Fibroblast of the aortic adventitia (primary cell): ENCODE data around the gene NPAS2. TPM values are rescaled to one million over a fixed set of nuclear protein-coding genes. Genes with fewer than 3 reads are reported as not detected.

Experiments used
- DNase-seq: peaks from one replicate; pipeline ENCODE4 v3.0.0-alpha.2; 2010; ENCODE audit warnings: low read depth
- H3K4me3 ChIP-seq: 2 replicates; pipeline ENCODE4 v1.5.1; 2011; ENCODE audit warnings: low read depth, mild to moderate bottlenecking, control low read depth, low read length, moderate library complexity
- total RNA-seq: library from RNA; depleted of rRNA; stranded (reverse); fragments of >200 nt; gene quantifications from 2 replicates; pipeline ENCODE4 v1.2.3, GENCODE V29; 2012; ENCODE audit warnings: low replicate concordance
- TF ChIP-seq, protein P1 (sequence below): IDR thresholded peaks from 2 replicates; pipeline ENCODE4 v1.5.1; 2011; ENCODE audit warnings: mild to moderate bottlenecking, low read length, control low read depth, inconsistent platforms; ENCODE audit not compliant: insufficient read depth

The NPAS2 gene
- total RNA-seq, 1 donor: 24.3 TPM

DNA sequence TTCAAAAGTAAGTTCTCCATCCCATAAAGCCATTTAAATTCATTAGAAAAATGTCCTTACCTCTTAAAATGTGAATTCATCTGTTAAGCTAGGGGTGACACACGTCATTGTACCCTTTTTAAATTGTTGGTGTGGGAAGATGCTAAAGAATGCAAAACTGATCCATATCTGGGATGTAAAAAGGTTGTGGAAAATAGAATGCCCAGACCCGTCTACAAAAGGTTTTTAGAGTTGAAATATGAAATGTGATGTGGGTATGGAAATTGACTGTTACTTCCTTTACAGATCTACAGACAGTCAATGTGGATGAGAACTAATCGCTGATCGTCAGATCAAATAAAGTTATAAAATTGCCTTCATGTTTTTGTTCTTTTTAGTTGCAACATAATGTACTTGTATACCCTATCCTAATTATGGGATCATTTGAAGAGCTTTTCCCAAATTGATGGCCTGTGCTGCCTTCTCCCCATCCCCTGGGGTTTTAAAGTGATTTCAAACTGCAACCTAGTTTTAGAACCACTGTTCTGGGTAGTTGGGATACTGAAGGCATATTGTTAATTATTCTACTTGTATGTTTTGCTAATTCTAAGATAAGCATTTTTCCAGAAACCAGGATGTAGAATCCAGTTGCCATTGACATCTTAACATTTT is 186.3 kb downstream of the NPAS2 start:
- DNase-seq: no peak
- TF ChIP-seq, protein P1, sequence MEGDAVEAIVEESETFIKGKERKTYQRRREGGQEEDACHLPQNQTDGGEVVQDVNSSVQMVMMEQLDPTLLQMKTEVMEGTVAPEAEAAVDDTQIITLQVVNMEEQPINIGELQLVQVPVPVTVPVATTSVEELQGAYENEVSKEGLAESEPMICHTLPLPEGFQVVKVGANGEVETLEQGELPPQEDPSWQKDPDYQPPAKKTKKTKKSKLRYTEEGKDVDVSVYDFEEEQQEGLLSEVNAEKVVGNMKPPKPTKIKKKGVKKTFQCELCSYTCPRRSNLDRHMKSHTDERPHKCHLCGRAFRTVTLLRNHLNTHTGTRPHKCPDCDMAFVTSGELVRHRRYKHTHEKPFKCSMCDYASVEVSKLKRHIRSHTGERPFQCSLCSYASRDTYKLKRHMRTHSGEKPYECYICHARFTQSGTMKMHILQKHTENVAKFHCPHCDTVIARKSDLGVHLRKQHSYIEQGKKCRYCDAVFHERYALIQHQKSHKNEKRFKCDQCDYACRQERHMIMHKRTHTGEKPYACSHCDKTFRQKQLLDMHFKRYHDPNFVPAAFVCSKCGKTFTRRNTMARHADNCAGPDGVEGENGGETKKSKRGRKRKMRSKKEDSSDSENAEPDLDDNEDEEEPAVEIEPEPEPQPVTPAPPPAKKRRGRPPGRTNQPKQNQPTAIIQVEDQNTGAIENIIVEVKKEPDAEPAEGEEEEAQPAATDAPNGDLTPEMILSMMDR: no peak
- no peak overlapping the region for H3K4me3 ChIP-seq

DNA sequence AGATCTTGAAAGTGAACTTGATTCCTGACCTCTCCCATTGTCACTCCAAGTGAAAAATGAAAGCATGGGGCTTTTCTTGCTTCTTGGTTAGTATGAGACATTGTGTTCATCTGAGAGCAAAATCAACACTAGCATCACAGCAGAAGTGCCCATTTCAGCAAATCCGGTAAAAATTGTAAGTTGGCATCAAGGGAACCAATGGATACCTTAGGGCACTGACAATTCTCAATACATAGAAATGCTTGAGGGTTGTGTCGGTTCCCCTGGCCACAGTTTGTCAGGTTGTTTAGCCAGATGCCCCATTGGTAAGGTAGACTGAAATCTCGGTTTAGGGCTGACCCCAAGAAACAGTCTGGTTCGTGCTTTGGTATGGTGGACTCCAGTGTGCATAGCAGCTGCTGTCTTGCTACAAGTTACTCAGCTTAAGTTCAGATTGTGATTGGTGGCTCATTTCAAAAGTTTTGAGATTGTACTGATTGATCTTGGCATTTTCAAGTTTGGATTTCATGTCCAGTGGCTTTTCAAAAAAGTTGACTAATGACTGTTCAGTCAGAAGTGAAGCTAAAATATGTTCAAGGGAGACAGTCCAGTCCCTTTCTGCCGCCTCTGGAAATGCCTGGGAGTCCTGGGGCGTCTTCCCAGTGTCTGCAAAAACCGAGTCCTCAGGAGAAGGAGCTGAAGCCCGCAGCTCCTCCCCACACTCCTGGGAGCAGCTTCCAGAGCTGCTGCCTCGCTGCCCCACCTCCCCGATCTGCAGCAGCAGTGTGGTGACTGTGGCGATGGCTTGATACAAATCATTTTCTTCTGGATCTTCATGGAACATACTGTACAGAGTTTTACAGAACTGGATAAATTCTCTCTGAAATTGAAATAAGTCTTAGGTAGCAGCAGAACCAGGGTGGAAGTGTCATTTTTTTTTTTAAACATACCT is 187.7 kb downstream of the NPAS2 start:
- TF ChIP-seq, protein P1: no peak
- no peak for DNase-seq
- H3K4me3 ChIP-seq: no peak overlapping the region

DNA sequence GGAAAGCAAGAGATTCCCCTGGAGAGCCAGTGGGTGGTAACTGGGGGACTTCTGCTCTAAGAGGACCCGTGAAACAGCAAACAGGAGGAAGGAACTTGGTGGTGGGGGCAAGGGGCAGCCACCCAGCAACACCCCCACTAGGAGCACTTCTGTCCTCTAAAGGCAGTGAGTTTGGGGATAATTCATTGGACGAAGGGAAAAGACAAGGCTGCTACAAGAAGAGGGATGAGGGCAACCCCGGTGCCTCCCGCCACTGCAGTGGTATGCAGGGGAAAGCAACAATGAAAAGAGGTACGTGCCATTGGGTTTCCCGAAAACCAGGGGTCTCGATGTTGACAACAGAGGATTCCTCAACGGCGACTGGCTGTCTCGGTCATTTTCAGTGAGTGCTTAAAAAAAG is 191.2 kb downstream of the NPAS2 start:
- TF ChIP-seq, protein P1: no peak
- no peak for DNase-seq
- H3K4me3 ChIP-seq: no peak overlapping the region

DNA sequence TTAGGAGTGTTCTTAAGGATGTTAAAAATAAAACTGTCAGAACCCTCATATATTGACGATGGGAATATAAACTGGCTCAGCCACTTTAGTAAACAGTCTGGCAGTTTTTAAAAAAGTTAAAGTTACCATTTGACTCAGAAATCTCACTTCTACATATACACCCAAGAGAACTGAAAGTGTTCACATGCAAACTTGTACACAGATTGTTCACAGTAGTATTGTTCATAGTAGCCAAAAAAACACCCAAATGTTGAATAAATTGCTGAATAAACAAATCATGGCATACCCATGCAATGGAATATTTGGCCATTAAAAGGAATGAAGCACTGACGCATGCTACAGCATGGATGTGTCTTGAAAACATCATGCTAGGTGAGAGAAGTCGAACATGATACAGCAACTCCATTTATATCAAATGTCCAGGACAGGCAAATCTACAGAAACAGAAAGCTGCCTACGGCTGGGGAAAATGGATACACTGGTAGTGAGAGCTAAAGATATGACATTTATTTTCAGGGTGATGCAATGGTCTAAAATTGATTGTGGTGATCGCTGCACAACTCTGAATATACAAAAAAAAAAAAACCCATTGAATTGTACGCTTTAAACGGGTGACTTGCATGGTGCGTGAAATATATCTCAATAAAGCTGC is 192.2 kb downstream of the NPAS2 start:
- H3K4me3 ChIP-seq: no peak overlapping the region
- TF ChIP-seq, protein P1: no peak
- DNase-seq: no peak

DNA sequence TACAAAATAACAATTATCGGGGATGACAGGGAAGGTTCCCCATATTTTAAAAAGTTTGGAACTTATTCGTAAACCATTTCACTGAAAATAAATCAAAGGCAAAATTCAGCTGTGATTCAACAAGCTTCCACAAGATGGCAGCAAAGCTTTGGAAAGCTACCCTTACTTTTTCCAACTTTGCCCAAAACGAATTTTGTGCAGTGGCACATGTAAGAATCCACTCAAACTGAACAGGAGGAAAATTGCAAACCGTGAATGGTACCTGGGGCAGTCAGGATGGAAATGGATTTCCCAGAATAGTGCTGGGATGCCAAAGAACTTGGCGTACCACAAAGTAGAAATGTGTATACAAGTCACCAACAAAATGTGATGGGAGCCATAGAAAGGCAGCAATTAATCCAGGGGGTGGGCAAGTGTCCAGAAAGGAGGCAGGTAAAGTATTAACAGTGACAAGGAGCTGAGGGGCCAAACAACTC is 192.8 kb downstream of the NPAS2 start:
- H3K4me3 ChIP-seq: no peak overlapping the region
- peak; percentile 72 for DNase-seq
- TF ChIP-seq, protein P1: peak; percentile 79

DNA sequence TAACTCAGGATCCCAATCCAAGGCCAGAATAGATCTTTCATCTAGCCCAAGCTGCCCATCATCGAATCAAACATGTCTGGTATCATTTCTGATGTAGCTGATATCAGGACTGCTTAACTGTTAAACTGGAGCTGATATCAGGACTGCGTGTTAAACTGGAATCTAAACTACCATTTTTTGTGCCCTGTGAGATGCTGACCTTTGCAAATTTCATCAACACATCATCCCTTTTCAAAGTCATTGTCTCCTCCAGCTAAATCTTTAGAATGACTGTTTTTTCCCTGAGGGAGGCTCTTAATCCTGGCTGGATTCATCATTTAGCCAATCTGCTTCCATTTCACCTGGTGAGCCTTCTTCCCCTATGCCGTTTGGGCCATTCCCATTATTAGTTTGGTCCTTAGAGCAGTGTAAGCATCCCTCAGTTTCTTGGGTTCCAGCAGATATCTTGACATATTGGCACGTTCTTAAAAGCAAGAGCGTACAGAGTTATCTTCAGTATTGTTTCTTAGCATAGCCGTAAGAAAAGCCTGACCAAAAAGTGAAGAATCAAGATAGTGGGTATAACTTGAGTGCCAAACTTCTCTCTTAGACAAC is 194.4 kb downstream of the NPAS2 start:
- DNase-seq: no peak
- H3K4me3 ChIP-seq: no peak overlapping the region
- TF ChIP-seq, protein P1: no peak
